Upper lobe of right lung (tissue), 1 donor: ENCODE data around the gene ALAS2. TPM values are rescaled to one million over a fixed set of nuclear protein-coding genes. Genes with fewer than 3 reads are reported as not detected.
"Not testable (repeated sequence)": the region's sequence is repeated elsewhere in the genome, so short reads cannot be mapped to it uniquely, and the experiment has no call there.

Source experiments
- ATAC-seq: fragments of 200-7000 bp; cut with Tn5 transposase; one replicate; pipeline ENCODE4 v1.9.1; 2020; ENCODE audit warnings: mild to moderate bottlenecking, moderate library complexity
- DNase-seq: peaks from one replicate; pipeline ENCODE4 v3.0.0-alpha.2; 2020
- H3K27ac ChIP-seq: fragments of 200-600 bp; one replicate; pipeline ENCODE4 v1.8.0; 2022
- H3K27me3 ChIP-seq: fragments of 200-600 bp; one replicate; pipeline ENCODE4 v1.8.0; 2022; ENCODE audit warnings: mild to moderate bottlenecking
- H3K36me3 ChIP-seq: fragments of 200-600 bp; one replicate; pipeline ENCODE4 v1.8.0; 2022
- H3K4me1 ChIP-seq: fragments of 200-600 bp; one replicate; pipeline ENCODE4 v1.8.0; 2022
- H3K4me3 ChIP-seq: fragments of 200-600 bp; one replicate; pipeline ENCODE4 v1.8.0; 2022; ENCODE audit warnings: mild to moderate bottlenecking
- H3K9me3 ChIP-seq: fragments of 200-600 bp; one replicate; pipeline ENCODE4 v1.8.0; 2022
- CTCF ChIP-seq: fragments of 200-600 bp; IDR thresholded peaks from one replicate; pipeline ENCODE4 v1.8.0; 2022; ENCODE audit warnings: antibody characterized with exemption
- intact Hi-C: fragments of 100-400 bp; cut with DNase I; formaldehyde crosslinking; loops from one replicate; pipeline ENCODE4 v1.11.0; 2022
- total RNA-seq: library from RNA; stranded (reverse); fragmentation: NEBNext Ultra II Directional; extraction: Animal tissue kit (Norgen Biotek cat#: 25700); gene quantifications from one replicate; pipeline ENCODE4 v1.2.1, GENCODE V29; 2021
- donor health status: DM: no; HTN: yes; CAD: no; lungs with severe emphysema.

ALAS2 gene
- total RNA-seq, 1 donor from 2014 or later: 0.78 TPM

- DNase-seq (no peak), ATAC-seq (no peak)
- Histone ChIP-seq H3K4me3 (no peak overlapping the region), H3K27me3 (no peaks in the 10 kb centered on the region), H3K9me3 (no peaks in the 10 kb centered on the region), H3K4me1 (no peaks in the 10 kb centered on the region), H3K36me3 (no peaks in the 10 kb centered on the region), H3K27ac (no peak overlapping the region)
- intact Hi-C loops: no loop called here
- TF ChIP-seq CTCF: no peak
Observed at GRCh38 chrX:54991706-54992105, 39.1 kb downstream of the ALAS2 start.

- intact Hi-C loops, H3K27me3 ChIP-seq, H3K36me3 ChIP-seq, H3K4me3 ChIP-seq, DNase-seq, H3K4me1 ChIP-seq, H3K9me3 ChIP-seq, H3K27ac ChIP-seq, ATAC-seq: not testable (repeated sequence)
Observed at GRCh38 chrX:54983306-54983705, 47.5 kb downstream of the ALAS2 start.

GRCh38 chrX:54980334-54980733 lies 50.4 kb downstream of the ALAS2 start:
- H3K36me3 ChIP-seq: no peaks in the 10 kb centered on the region
- DNase-seq: no peak
- no peaks in the 10 kb centered on the region for H3K9me3 ChIP-seq
- H3K4me1 ChIP-seq: no peaks in the 10 kb centered on the region
- H3K27me3 ChIP-seq: no peaks in the 10 kb centered on the region
- no peak overlapping the region for H3K4me3 ChIP-seq
- ATAC-seq: no peak
- no peak for TF ChIP-seq CTCF
- H3K27ac ChIP-seq: no peak overlapping the region
- intact Hi-C loops: no loop called here

- Histone ChIP-seq H3K4me3 (no peak overlapping the region), H3K9me3 (no peaks in the 10 kb centered on the region), H3K36me3 (no peaks in the 10 kb centered on the region), H3K4me1 (no peaks in the 10 kb centered on the region), H3K27ac (no peak overlapping the region), H3K27me3 (no peaks in the 10 kb centered on the region)
- no peak for DNase-seq
- intact Hi-C loops: no loop called here
- TF ChIP-seq CTCF: no peak
- no peak for ATAC-seq
Observed at GRCh38 chrX:54979432-54979831, 51.3 kb downstream of the ALAS2 start.

- no peaks in the 10 kb centered on the region for H3K4me1 ChIP-seq
- H3K4me3 ChIP-seq: no peak overlapping the region
- no peaks in the 10 kb centered on the region for H3K27me3 ChIP-seq
- no peak for ATAC-seq
- TF ChIP-seq CTCF: no peak
- H3K36me3 ChIP-seq: no peaks in the 10 kb centered on the region
- no peaks in the 10 kb centered on the region for H3K9me3 ChIP-seq
- DNase-seq: no peak
- H3K27ac ChIP-seq: no peak overlapping the region
- intact Hi-C loops: no loop called here
Observed at GRCh38 chrX:54978448-54978847, 52.3 kb downstream of the ALAS2 start.

GRCh38 chrX:54977387-54977786 lies 53.4 kb downstream of the ALAS2 start:
- ATAC-seq (no peak), DNase-seq (no peak)
- H3K27ac ChIP-seq: no peak overlapping the region
- no peaks in the 10 kb centered on the region for H3K4me1 ChIP-seq
- no peaks in the 10 kb centered on the region for H3K9me3 ChIP-seq
- no peaks in the 10 kb centered on the region for H3K36me3 ChIP-seq
- intact Hi-C loops: no loop called here
- H3K4me3 ChIP-seq: no peak overlapping the region
- H3K27me3 ChIP-seq: no peaks in the 10 kb centered on the region
- no peak for TF ChIP-seq CTCF
